Stimulated activated CD8-positive, alpha-beta memory T cell treated with anti-CD3 and anti-CD28 coated beads, Interleukin-12 subunit alpha, Interleukin-12 subunit beta, amount 100 ng/mL, for 24 hours (primary cell): ENCODE results near the gene ITPA.

ENCODE experiments used
- DNase-seq: peaks from one replicate; pipeline ENCODE4 v3.0.0-alpha.2; 2020; ENCODE audit errors: extremely low read depth

Gene ITPA

GRCh38 chr20:3227936-3228749 lies 18.8 kb downstream of the ITPA start:
- DNase-seq: no peak

GRCh38 chr20:3228750-3229032 lies 19.4 kb downstream of the ITPA start:
- DNase-seq: no peak

- DNase-seq: no peak
Measured at GRCh38 chr20:3229158-3229557, 19.9 kb downstream of the ITPA start.

GRCh38 chr20:3229798-3230197 lies 20.5 kb downstream of the ITPA start:
- no peak for DNase-seq

GRCh38 chr20:3231116-3231515 lies 21.8 kb downstream of the ITPA start:
- DNase-seq: no peak

- DNase-seq: no peak
Measured at GRCh38 chr20:3231889-3232588, 22.7 kb downstream of the ITPA start.

- DNase-seq: no peak
Measured at GRCh38 chr20:3233131-3233990, 24.1 kb downstream of the ITPA start.

GRCh38 chr20:3233991-3234498 lies 24.7 kb downstream of the ITPA start:
- no peak for DNase-seq

GRCh38 chr20:3235666-3236324 lies 26.5 kb downstream of the ITPA start:
- no peak for DNase-seq

- DNase-seq: no peak
Measured at GRCh38 chr20:3237011-3237957, 28.0 kb downstream of the ITPA start.

GRCh38 chr20:3237958-3238615 lies 28.8 kb downstream of the ITPA start:
- DNase-seq: no peak

- DNase-seq: no peak
Measured at GRCh38 chr20:3238616-3239025, 29.3 kb downstream of the ITPA start.

- DNase-seq: no peak
Measured at GRCh38 chr20:3239026-3239866, 29.9 kb downstream of the ITPA start, which contains the start of gene SLC4A11. SLC4A11 (minus strand) TSS chr20:3239190; CDS start chr20:3239137, 53 bp downstream.

- no peak for DNase-seq
Measured at GRCh38 chr20:3239867-3240775, 30.8 kb downstream of the ITPA start.

- DNase-seq: no peak
Measured at GRCh38 chr20:3240776-3241363, 31.6 kb downstream of the ITPA start.

- DNase-seq: no peak
Measured at GRCh38 chr20:3242172-3242692, 32.9 kb downstream of the ITPA start.

GRCh38 chr20:3243718-3244358 lies 34.5 kb downstream of the ITPA start:
- no peak for DNase-seq
